NT2/D1 (cell line): Measurements from ENCODE around the gene CATSPER4.

ENCODE experiments used
- SUZ12 ChIP-seq: IDR thresholded peaks from 2 replicates; pipeline ENCODE4 v1.6.1; 2011; ENCODE audit not compliant: insufficient read length, insufficient read depth; ENCODE audit errors: extremely low read depth
- YY1 ChIP-seq: IDR thresholded peaks from 2 replicates; pipeline ENCODE4 v1.6.1; 2011; ENCODE audit not compliant: insufficient read length, insufficient read depth
- ZNF274 ChIP-seq: IDR thresholded peaks from 2 replicates; pipeline ENCODE4 v1.6.1; 2011; ENCODE audit warnings: mild to moderate bottlenecking, low read depth, low read length

DNA sequence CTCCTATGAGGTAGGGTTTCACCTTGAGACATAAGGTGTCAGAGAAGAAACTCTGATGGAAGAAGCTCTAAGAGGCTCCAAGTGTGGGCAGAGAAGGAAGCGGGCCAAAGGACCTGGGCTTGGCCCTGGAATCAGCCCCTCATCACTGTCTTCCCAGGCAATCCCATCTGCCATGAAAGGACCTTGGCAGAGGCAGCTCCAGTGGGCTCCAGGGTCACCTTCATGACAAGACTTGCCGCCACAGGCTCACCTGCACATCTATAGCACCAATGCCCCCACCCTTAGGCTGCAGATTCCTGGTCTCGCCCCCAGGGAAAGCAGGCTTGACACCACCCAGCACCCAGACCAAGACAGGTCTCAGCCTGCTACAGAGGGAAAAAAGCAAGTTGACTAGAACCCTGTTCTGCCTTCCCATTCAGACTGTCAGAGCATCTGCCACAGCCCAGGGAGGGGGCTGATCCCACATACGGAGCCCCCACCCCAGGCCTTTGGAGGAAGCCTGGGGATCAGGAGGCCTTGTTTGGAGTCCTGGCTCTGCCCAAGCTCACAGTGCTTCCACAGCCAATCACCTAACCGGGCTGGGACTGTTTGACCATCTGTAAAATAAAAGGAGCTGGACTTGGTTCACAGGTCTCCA, 32.0 kb upstream of the CATSPER4 start:
- no peak for TF ChIP-seq YY1
- TF ChIP-seq SUZ12, result no peak
- no peak for TF ChIP-seq ZNF274
